Adrenal gland (tissue), 12 donors: Measurements from ENCODE around the gene URM1. TPM values are rescaled to one million over a fixed set of nuclear protein-coding genes. Genes with fewer than 3 reads are reported as not detected.

ENCODE experiments used
- DNase-seq, 7 donors: peaks; one replicate each; pipeline ENCODE4 v3.0.0-alpha.2; 2019 to 2020
- H3K27ac ChIP-seq, 5 donors: fragments of 200-600 bp; sonication (generic) in 4 of 5; 1 replicate in 3 of 5; 2 replicates in 2 of 5; pipeline versions ENCODE4 v1.5.1 to v1.8.0; 2016 to 2020; ENCODE audit warnings: mild to moderate bottlenecking in 1 of 5
- H3K27me3 ChIP-seq: fragments of 200-600 bp; 2 replicates; pipeline ENCODE4 v1.8.0; 2021
- H3K36me3 ChIP-seq, 2 donors: fragments of 200-600 bp; replicated peaks in 1 of 2; 1 replicate in 1 of 2; 2 replicates in 1 of 2; pipeline versions ENCODE4 v1.5.1 to v1.8.0; 2018 to 2022
- H3K4me1 ChIP-seq, 2 donors: fragments of 200-600 bp; replicated peaks in 1 of 2; 1 replicate in 1 of 2; 2 replicates in 1 of 2; pipeline versions ENCODE4 v1.5.1 to v1.8.0; 2018 to 2021
- H3K4me3 ChIP-seq, 4 donors: fragments of 200-600 bp; sonication (generic) in 3 of 4; one replicate each; pipeline ENCODE4 v1.5.1; 2016 to 2018
- H3K9me3 ChIP-seq, 3 donors: fragments of 200-600 bp; sonication (generic) in 1 of 3; replicated peaks in 1 of 3; 1 replicate in 2 of 3; 2 replicates in 1 of 3; pipeline versions ENCODE4 v1.5.1 to v1.8.0; 2016 to 2021
- CTCF ChIP-seq, 6 experiments: fragments of 450-650 bp in 4 of 6; fragments of 200-600 bp in 2 of 6; sonication (generic) in 1 of 6; IDR thresholded peaks; 1 replicate in 5 of 6; 2 replicates in 1 of 6; pipeline versions ENCODE4 v1.5.1 to v1.8.0; 2016 to 2021; ENCODE audit warnings: antibody characterized with exemption in 6 of 6, mild to moderate bottlenecking in 2 of 6, moderate library complexity in 1 of 6
- POLR2A ChIP-seq, 2 donors: fragments of 450-650 bp; IDR thresholded peaks; one replicate each; pipeline ENCODE4 v1.6.1; 2017; ENCODE audit warnings: antibody characterized with exemption in 2 of 2, mild to moderate bottlenecking in 2 of 2, moderate library complexity in 1 of 2
- WGBS, 4 donors: extraction: QIAGEN DNeasy Blood & Tissue Kit in 2 of 4; methylation state at CpG; one replicate each; pipeline versions ENCODE4 v1.1.5 to v1.1.7; 2013 to 2017; 5-methylcytosine and 5-hydroxymethylcytosine counted together
- intact Hi-C, 2 donors: fragments of 100-400 bp; cut with DNase I; formaldehyde crosslinking; loops; one replicate each; pipeline versions ENCODE4 v1.14.1 to v1.15.0; 2022 to 2023
- polyA plus RNA-seq, 3 donors: library from polyadenylated mRNA; stranded (reverse); fragments of 200-250 nt in 2 of 3; fragments of 350-450 nt in 1 of 3; fragmentation: Illumina TruSeq in 1 of 3; extraction: RNeasy Lipid Tissue Mini Kit (QIAGEN cat#74804) in 1 of 3; gene quantifications; one replicate each; pipeline ENCODE4 v1.2.3, GENCODE V29; 2013 to 2014
- total RNA-seq, 9 donors: library from RNA; depleted of rRNA in 4 of 9; stranded (reverse); fragments of >200 nt in 4 of 9; fragments of 120-200 nt in 1 of 9; fragmentation: NEBNext Ultra II Directional in 1 of 9; extraction: Animal tissue kit (Norgen Biotek cat#: 25700) in 1 of 9; gene quantifications; one replicate each; pipeline versions ENCODE4 v1.1.0 to v1.2.4, GENCODE V29; 2013 to 2023
- donor health status: healthy with polysubstance abuse.
- donor health status: Bipolar disorder and iron deficiency.
- donor health status: DM: yes; HTN: yes; CAD: no.
- donor health status: DM: no; HTN: no; CAD: no.
- donor health status: DM: no; HTN: no; CAD: no.
- donor health status: DM: yes; HTN: yes; CAD: no.

The URM1 gene
- total and polyA plus RNA-seq, 12 donors, result 22.8 to 87.1 (median 42.2) TPM

- 67 to 74% (median 70%) methylated on average over 8 to 9 of the region's 9 CpGs for WGBS, 4 donors
- DNase-seq, result no peak
- H3K36me3 ChIP-seq, result no peaks in the 10 kb centered on the region
- intact Hi-C loops, result loop anchor here in 1 of 2 donors (5.0 kb wide), 1 partner anchor 45 kb away; no protein-coding TSS in a partner anchor
- no peak for TF ChIP-seq CTCF (IDR thresholded peaks at IDR 0.05)
- TF ChIP-seq POLR2A (IDR thresholded peaks at IDR 0.05), result no peak
- H3K9me3 ChIP-seq, result no peaks in the 10 kb centered on the region
- no peak overlapping the region for H3K4me3 ChIP-seq
- peaks cover 21% of the 10 kb centered on the region for H3K27me3 ChIP-seq
- H3K4me1 ChIP-seq, result no peaks in the 10 kb centered on the region
- H3K27ac ChIP-seq, result no peak overlapping the region
Measured at GRCh38 chr9:128406848-128407391, 35.7 kb downstream of the URM1 start.

- no peak overlapping the region for H3K4me3 ChIP-seq
- H3K4me1 ChIP-seq, result no peaks in the 10 kb centered on the region
- no peak overlapping the region for H3K27ac ChIP-seq
- WGBS, 4 donors, result 36 to 64% (median 47%) methylated on average over 15 to 26 of the region's 26 CpGs
- no peaks in the 10 kb centered on the region for H3K36me3 ChIP-seq
- TF ChIP-seq CTCF (IDR thresholded peaks at IDR 0.05) (no peak), POLR2A (IDR thresholded peaks at IDR 0.05) (no peak)
- H3K27me3 ChIP-seq, result peaks cover 23% of the 10 kb centered on the region
- no peaks in the 10 kb centered on the region for H3K9me3 ChIP-seq
- no peak for DNase-seq
- intact Hi-C loops, result loop anchor here in 1 of 2 donors (5.0 kb wide), 1 partner anchor 47 kb away; no protein-coding TSS in a partner anchor
Measured at GRCh38 chr9:128408963-128409431, 37.8 kb downstream of the URM1 start.

- DNase-seq, result no peak
- Histone ChIP-seq H3K9me3 (no peaks in the 10 kb centered on the region), H3K36me3 (no peaks in the 10 kb centered on the region), H3K4me1 (no peaks in the 10 kb centered on the region), H3K4me3 (no peak overlapping the region), H3K27me3 (peaks cover 27% of the 10 kb centered on the region), H3K27ac (no peak overlapping the region)
- WGBS, 4 donors, result 44 to 74% (median 53%) methylated on average over 6 to 8 of the region's 8 CpGs
- intact Hi-C loops, result loop anchor here in 1 of 2 donors (5.0 kb wide), 1 partner anchor 47 kb away; no protein-coding TSS in a partner anchor
- TF ChIP-seq CTCF (IDR thresholded peaks at IDR 0.05) (no peak), POLR2A (IDR thresholded peaks at IDR 0.05) (no peak)
Measured at GRCh38 chr9:128409450-128409849, 38.3 kb downstream of the URM1 start.

GRCh38 chr9:128409978-128410377 is 38.8 kb downstream of the URM1 start:
- no peaks in the 10 kb centered on the region for H3K36me3 ChIP-seq
- no peak overlapping the region for H3K4me3 ChIP-seq
- H3K27me3 ChIP-seq, result peaks cover 28% of the 10 kb centered on the region
- 27 to 43% (median 40%) methylated on average over 3 to 6 of the region's 6 CpGs for WGBS, 4 donors
- DNase-seq, result no peak
- intact Hi-C loops, result loop anchor here (5.0 kb wide), 1 partner anchor 48 kb away; no protein-coding TSS in a partner anchor
- no peak overlapping the region for H3K27ac ChIP-seq
- no peaks in the 10 kb centered on the region for H3K9me3 ChIP-seq
- TF ChIP-seq CTCF (IDR thresholded peaks at IDR 0.05) (no peak), POLR2A (IDR thresholded peaks at IDR 0.05) (no peak)
- no peaks in the 10 kb centered on the region for H3K4me1 ChIP-seq
